ENCODE results near the gene NMRAL1. TPM values are rescaled to one million over a fixed set of nuclear protein-coding genes. Genes with fewer than 3 reads are reported as not detected.

Gene NMRAL1
- total RNA-seq, 1 donor from 2014 or later, result 21.9 TPM

DNA sequence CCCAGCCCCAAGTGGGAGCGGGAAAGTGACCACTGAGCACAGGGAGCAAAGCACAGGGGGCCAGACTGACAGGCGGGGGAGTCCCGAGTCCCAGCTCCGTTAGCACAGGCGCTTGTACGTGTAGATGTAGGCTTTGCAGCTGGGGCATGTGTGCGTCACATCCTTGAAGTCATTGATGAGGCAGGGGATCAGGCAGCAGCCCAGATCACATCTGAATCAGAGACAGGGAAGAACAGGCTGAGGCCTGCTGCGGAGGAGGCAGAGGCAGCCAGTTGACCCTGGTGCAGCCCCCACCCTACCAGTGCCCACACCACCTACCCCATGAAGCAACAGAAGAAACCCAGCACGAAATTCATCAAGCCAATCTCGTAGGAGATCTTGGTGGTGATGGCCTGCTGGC is 38.0 kb upstream of the NMRAL1 start:
- intact Hi-C loops (cut with micrococcal nuclease), result no loop called here
- H3K4me1 ChIP-seq, result peaks cover 68% of the 10 kb centered on the region
- TF ChIP-seq CTCF (IDR thresholded peaks at IDR 0.05; ENCODE audit: borderline replicate concordance), result no peak

DNA sequence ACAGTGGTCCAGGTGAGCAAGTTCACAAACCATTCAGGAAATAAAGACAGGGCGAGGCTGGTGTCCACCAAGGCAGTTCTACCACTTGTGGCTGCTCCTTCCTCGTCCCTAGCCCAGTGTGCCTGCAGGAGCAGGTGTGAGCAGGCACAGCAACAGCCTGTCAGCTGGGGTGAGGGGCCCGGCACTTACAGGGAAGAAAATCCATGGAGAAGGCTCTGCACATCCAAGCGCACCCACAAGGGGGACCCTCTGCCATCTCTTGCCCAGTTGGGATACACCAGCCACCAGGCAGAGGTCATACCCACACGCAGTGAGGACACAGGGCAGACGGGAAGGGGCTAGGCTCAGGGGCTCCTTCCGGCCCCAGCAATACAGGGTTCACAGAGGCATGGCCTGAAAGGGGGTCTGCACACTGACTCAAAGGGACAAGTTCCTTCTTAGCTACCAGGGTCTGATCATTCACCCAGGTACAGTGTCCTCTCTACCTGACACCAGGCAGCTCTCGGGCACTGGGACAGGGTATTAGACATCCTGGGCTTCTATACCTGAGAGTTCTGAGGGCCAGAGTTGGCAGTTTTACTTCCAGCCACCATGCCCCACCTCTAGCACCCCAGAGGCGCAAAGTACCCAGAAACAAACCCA is 37.1 kb upstream of the NMRAL1 start:
- no peak overlapping the region for H3K4me3 ChIP-seq
- H3K9me3 ChIP-seq (replicated peaks), result no peaks in the 10 kb centered on the region
- peak overlapping the region; percentile 81 for H3K27ac ChIP-seq (replicated peaks)
- intact Hi-C loops (cut with micrococcal nuclease), result no loop called here
- peak; percentile 65 for DNase-seq
- H3K4me1 ChIP-seq, result peaks cover 64% of the 10 kb centered on the region
- no peaks in the 10 kb centered on the region for H3K27me3 ChIP-seq (ENCODE audit: low read depth)
- TF ChIP-seq CTCF (IDR thresholded peaks at IDR 0.05; ENCODE audit: borderline replicate concordance), result peak; percentile 71
- H3K36me3 ChIP-seq, result peaks cover 64% of the 10 kb centered on the region

More for the DNA sequence above, 38.0 kb upstream of the NMRAL1 start:
- Histone ChIP-seq H3K36me3 (peaks cover 56% of the 10 kb centered on the region), H3K27ac (replicated peaks) (peak overlapping the region; percentile 81), H3K4me3 (no peak overlapping the region), H3K9me3 (replicated peaks) (no peaks in the 10 kb centered on the region), H3K27me3 (ENCODE audit: low read depth) (no peaks in the 10 kb centered on the region)
- DNase-seq, result no peak

DNA sequence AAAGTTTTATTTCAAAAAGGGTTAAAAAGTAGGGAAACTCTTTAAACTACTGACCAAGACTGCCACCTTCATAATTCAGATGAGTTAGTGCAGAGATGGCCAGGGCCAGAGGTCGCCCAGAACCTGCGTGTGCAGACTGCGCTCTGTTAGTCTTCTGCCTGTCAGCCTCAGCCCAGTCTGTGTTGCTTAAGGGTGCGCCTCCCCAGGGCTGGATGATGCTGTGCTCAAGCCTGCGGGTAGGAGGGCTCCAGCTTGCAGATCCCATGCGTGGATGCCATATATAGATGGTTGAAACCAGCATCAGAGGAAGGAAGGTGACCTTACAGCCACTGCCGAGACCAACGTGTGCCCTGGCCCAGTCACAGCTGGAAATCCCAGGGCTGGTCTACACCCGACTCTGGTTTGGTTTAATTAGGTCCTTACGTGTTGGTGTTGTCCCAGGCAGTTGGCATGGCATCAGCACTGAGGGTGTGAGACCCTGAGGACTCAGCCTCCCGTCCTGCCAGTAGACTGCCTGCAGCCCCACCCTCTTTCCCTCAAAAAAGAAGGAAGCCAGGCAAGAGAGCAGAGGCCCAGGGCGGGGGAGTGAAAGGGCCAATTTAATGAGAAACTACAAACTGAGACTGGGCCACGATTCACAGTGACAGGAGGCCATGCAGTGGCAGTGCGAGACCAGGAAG is 36.5 kb upstream of the NMRAL1 start:
- H3K27me3 ChIP-seq (ENCODE audit: low read depth), result no peaks in the 10 kb centered on the region
- peak overlapping the region; percentile 81 for H3K27ac ChIP-seq (replicated peaks)
- DNase-seq, result no peak
- no peaks in the 10 kb centered on the region for H3K9me3 ChIP-seq (replicated peaks)
- H3K36me3 ChIP-seq, result peaks cover 68% of the 10 kb centered on the region
- TF ChIP-seq CTCF (IDR thresholded peaks at IDR 0.05; ENCODE audit: borderline replicate concordance), result no peak
- intact Hi-C loops (cut with micrococcal nuclease), result no loop called here
- no peak overlapping the region for H3K4me3 ChIP-seq
- H3K4me1 ChIP-seq, result peaks cover 65% of the 10 kb centered on the region

- H3K36me3 ChIP-seq, result peaks cover 76% of the 10 kb centered on the region
- intact Hi-C loops (cut with micrococcal nuclease), result no loop called here
- DNase-seq, result no peak
- TF ChIP-seq CTCF (IDR thresholded peaks at IDR 0.05; ENCODE audit: borderline replicate concordance), result no peak
- peak overlapping the region; percentile 81 for H3K27ac ChIP-seq (replicated peaks)
- no peak overlapping the region for H3K4me3 ChIP-seq
- no peaks in the 10 kb centered on the region for H3K9me3 ChIP-seq (replicated peaks)
- no peaks in the 10 kb centered on the region for H3K27me3 ChIP-seq (ENCODE audit: low read depth)
- H3K4me1 ChIP-seq, result peaks cover 65% of the 10 kb centered on the region
These were observed 35.7 kb upstream of the NMRAL1 start for GRCh38 chr16:4510131-4510530.

- Histone ChIP-seq H3K9me3 (replicated peaks) (no peaks in the 10 kb centered on the region), H3K4me1 (peaks cover 61% of the 10 kb centered on the region), H3K36me3 (peaks cover 76% of the 10 kb centered on the region), H3K27ac (replicated peaks) (no peak overlapping the region), H3K4me3 (no peak overlapping the region), H3K27me3 (ENCODE audit: low read depth) (no peaks in the 10 kb centered on the region)
- DNase-seq, result no peak
- no peak for TF ChIP-seq CTCF (IDR thresholded peaks at IDR 0.05; ENCODE audit: borderline replicate concordance)
- intact Hi-C loops (cut with micrococcal nuclease), result no loop called here
These were observed 35.0 kb upstream of the NMRAL1 start for GRCh38 chr16:4509420-4509819.

Measured in left ventricle myocardium inferior (tissue), 1 donor.